ENCODE measurements around the gene ANTXR1. TPM values are rescaled to one million over a fixed set of nuclear protein-coding genes. Genes with fewer than 3 reads are reported as not detected.
"Not testable (repeated sequence)": the region's sequence is repeated elsewhere in the genome, so short reads cannot be mapped to it uniquely, and the experiment has no call there.

Gene ANTXR1
- total RNA-seq, 1 experiment from 2014 or later, result 12.4 TPM

DNA sequence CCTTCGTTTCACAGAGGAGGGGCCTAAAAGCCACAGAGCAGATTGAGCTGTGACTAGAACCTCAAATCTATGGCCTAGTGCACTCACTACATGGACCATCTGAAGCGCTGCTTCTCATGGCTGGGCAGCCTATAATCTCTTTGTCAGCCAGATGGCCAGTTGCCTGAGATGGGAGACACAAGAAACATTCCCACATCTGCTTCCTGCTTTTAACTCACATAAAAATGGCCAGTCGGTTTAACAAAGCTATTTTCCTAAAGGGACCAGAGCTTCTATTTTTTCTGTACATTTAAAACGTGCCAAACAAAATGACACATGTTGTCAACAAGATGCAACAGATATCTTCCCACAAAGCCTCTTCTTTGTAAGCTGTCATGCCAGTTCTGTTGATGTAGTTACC is 200.2 kb downstream of the ANTXR1 start:
- no peaks in the 10 kb centered on the region for H3K27me3 ChIP-seq (ENCODE audit: control insufficient read depth, insufficient read depth, low read length)
- DNase-seq, result no peak
- H3K36me3 ChIP-seq (replicated peaks; ENCODE audit: control insufficient read depth, insufficient read depth, low read length), result no peaks in the 10 kb centered on the region
- no peak overlapping the region for H3K4me3 ChIP-seq (ENCODE audit: insufficient read depth, low read depth, low read length)

GRCh38 chr2:69213782-69214181 is 200.8 kb downstream of the ANTXR1 start:
- H3K27me3 ChIP-seq (ENCODE audit: control insufficient read depth, insufficient read depth, low read length), result no peaks in the 10 kb centered on the region
- H3K4me3 ChIP-seq (ENCODE audit: insufficient read depth, low read depth, low read length), result no peak overlapping the region
- no peaks in the 10 kb centered on the region for H3K36me3 ChIP-seq (replicated peaks; ENCODE audit: control insufficient read depth, insufficient read depth, low read length)
- no peak for DNase-seq

GRCh38 chr2:69214898-69215297 is 201.9 kb downstream of the ANTXR1 start:
- H3K4me3 ChIP-seq (ENCODE audit: insufficient read depth, low read depth, low read length), result no peak overlapping the region
- no peaks in the 10 kb centered on the region for H3K27me3 ChIP-seq (ENCODE audit: control insufficient read depth, insufficient read depth, low read length)
- no peaks in the 10 kb centered on the region for H3K36me3 ChIP-seq (replicated peaks; ENCODE audit: control insufficient read depth, insufficient read depth, low read length)
- no peak for DNase-seq

GRCh38 chr2:69216535-69217332 is 203.8 kb downstream of the ANTXR1 start:
- no peak for DNase-seq
- H3K27me3 ChIP-seq (ENCODE audit: control insufficient read depth, insufficient read depth, low read length), result no peaks in the 10 kb centered on the region
- H3K36me3 ChIP-seq (replicated peaks; ENCODE audit: control insufficient read depth, insufficient read depth, low read length), result no peaks in the 10 kb centered on the region
- H3K4me3 ChIP-seq (ENCODE audit: insufficient read depth, low read depth, low read length), result no peak overlapping the region

DNA sequence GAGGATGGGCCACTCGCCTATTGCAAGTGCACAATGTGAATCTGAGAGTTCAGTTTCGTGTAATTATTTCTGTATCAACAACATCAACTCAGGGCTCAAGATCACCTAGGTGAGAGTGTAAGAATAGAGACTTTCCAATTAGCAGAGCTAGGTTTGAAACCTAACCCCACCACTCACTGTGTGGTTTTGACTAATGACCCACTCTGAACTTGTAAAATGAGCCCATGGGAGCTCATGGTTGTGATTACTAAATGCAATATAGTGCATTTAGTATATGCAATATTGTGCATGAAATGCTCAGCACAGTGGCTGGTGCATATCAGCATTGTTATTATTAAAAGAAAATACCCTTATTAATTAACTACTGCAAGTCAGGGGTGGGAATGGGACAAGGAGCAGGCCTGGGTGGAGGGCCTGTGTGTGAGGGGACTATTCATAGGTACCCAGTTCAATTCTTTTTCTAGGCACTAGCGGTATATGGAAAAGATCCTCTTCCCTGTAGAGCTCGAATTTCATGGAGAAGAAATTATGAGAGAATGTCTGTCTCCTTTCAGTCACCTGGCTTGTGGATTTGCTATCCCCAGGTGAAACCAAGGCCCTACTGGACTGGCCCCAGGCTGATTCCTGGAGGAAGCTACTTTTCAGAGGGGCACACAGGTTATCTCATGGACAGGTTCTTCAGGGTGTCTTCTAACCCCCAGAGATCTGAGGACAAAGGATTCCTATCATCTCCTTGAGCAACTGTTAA is 204.5 kb downstream of the ANTXR1 start:
- Histone ChIP-seq H3K4me3 (ENCODE audit: insufficient read depth, low read depth, low read length) (no peak overlapping the region), H3K36me3 (replicated peaks; ENCODE audit: control insufficient read depth, insufficient read depth, low read length) (no peaks in the 10 kb centered on the region), H3K27me3 (ENCODE audit: control insufficient read depth, insufficient read depth, low read length) (no peaks in the 10 kb centered on the region)
- DNase-seq, result no peak

DNA sequence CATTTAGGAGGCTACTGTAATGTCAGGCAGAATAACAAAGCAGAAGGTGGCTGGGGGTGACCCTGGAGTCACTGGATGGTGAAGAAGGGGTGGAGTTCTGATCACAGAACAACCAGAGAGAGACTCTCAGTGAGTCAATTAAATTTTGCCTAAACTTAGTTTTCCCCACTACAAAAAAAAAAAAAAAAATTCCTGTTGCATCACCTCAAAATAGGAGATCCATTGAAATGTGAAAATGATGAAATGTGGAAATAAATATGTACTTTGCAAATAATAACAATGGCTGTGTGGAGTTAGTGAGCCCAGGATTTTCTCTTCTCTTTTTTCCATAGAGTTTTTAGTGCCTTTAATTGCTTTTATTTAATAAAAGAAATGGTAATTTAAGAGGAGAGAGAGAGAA is 208.5 kb downstream of the ANTXR1 start:
- no peak overlapping the region for H3K4me3 ChIP-seq (ENCODE audit: insufficient read depth, low read depth, low read length)
- no peak for DNase-seq
- H3K36me3 ChIP-seq (replicated peaks; ENCODE audit: control insufficient read depth, insufficient read depth, low read length), result no peaks in the 10 kb centered on the region
- H3K27me3 ChIP-seq (ENCODE audit: control insufficient read depth, insufficient read depth, low read length), result no peaks in the 10 kb centered on the region

GRCh38 chr2:69221960-69222751 is 209.2 kb downstream of the ANTXR1 start:
- Histone ChIP-seq H3K4me3 (ENCODE audit: insufficient read depth, low read depth, low read length) (no peak overlapping the region), H3K27me3 (ENCODE audit: control insufficient read depth, insufficient read depth, low read length) (no peaks in the 10 kb centered on the region), H3K36me3 (replicated peaks; ENCODE audit: control insufficient read depth, insufficient read depth, low read length) (no peaks in the 10 kb centered on the region)
- DNase-seq, result no peak

DNA sequence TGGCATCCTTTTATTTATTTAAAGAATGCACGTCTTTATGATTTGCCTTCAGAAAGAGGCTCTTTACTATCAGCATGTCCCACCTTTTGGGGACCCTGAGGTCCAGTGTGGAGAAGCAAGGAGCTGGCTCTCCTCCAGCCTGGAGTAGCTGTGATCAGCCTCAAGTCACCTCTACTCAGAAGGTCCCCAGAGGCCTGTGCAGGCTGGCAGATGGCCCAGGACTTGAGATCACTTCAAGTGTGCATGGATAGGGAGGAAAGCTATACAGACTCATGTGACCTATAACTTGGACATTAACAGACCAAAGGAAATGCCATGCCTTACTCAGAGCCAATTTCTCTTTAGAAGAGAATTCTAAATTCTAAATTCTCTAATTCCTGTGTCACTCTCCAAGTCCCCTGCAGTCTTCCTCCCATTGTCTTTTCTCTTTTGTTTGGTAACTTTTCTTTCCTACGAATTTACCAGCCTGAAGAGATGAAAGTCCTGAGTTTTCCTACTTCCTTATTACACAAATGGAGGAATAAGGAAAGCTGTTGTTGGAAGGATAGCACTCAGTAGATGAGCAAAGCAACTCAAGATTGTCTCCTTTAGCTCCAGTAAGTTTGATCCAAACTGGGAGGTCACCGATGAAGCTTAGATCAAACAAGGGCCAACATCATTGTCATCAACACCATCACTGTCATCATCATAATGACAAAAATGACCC is 210.1 kb downstream of the ANTXR1 start:
- Histone ChIP-seq H3K4me3 (ENCODE audit: insufficient read depth, low read depth, low read length) (no peak overlapping the region), H3K27me3 (ENCODE audit: control insufficient read depth, insufficient read depth, low read length) (no peaks in the 10 kb centered on the region), H3K36me3 (replicated peaks; ENCODE audit: control insufficient read depth, insufficient read depth, low read length) (no peaks in the 10 kb centered on the region)
- DNase-seq, result no peak

GRCh38 chr2:69223759-69224511 is 211.0 kb downstream of the ANTXR1 start:
- no peaks in the 10 kb centered on the region for H3K36me3 ChIP-seq (replicated peaks; ENCODE audit: control insufficient read depth, insufficient read depth, low read length)
- no peak for DNase-seq
- H3K27me3 ChIP-seq (ENCODE audit: control insufficient read depth, insufficient read depth, low read length), result no peaks in the 10 kb centered on the region

GRCh38 chr2:69224512-69224837 is 211.5 kb downstream of the ANTXR1 start:
- Histone ChIP-seq H3K36me3 (replicated peaks; ENCODE audit: control insufficient read depth, insufficient read depth, low read length) (no peaks in the 10 kb centered on the region), H3K27me3 (ENCODE audit: control insufficient read depth, insufficient read depth, low read length) (no peaks in the 10 kb centered on the region), H3K4me3 (ENCODE audit: insufficient read depth, low read depth, low read length) (no peak overlapping the region)
- no peak for DNase-seq

More at GRCh38 chr2:69223759-69224511, 211.0 kb downstream of the ANTXR1 start:
- no peak overlapping the region for H3K4me3 ChIP-seq (ENCODE audit: insufficient read depth, low read depth, low read length)

GRCh38 chr2:69225933-69226332 is 213.0 kb downstream of the ANTXR1 start:
- no peak for DNase-seq
- Histone ChIP-seq H3K27me3 (ENCODE audit: control insufficient read depth, insufficient read depth, low read length) (no peaks in the 10 kb centered on the region), H3K4me3 (ENCODE audit: insufficient read depth, low read depth, low read length) (no peak overlapping the region), H3K36me3 (replicated peaks; ENCODE audit: control insufficient read depth, insufficient read depth, low read length) (no peaks in the 10 kb centered on the region)

GRCh38 chr2:69226903-69227302 is 213.9 kb downstream of the ANTXR1 start:
- Histone ChIP-seq H3K4me3 (ENCODE audit: insufficient read depth, low read depth, low read length) (no peak overlapping the region), H3K27me3 (ENCODE audit: control insufficient read depth, insufficient read depth, low read length) (no peaks in the 10 kb centered on the region), H3K36me3 (replicated peaks; ENCODE audit: control insufficient read depth, insufficient read depth, low read length) (no peaks in the 10 kb centered on the region)
- DNase-seq, result no peak

GRCh38 chr2:69227716-69228115 is 214.7 kb downstream of the ANTXR1 start:
- Histone ChIP-seq H3K27me3 (ENCODE audit: control insufficient read depth, insufficient read depth, low read length) (no peaks in the 10 kb centered on the region), H3K4me3 (ENCODE audit: insufficient read depth, low read depth, low read length) (no peak overlapping the region), H3K36me3 (replicated peaks; ENCODE audit: control insufficient read depth, insufficient read depth, low read length) (no peaks in the 10 kb centered on the region)
- DNase-seq, result no peak

GRCh38 chr2:69230946-69231345 is 218.0 kb downstream of the ANTXR1 start:
- H3K27me3 ChIP-seq (ENCODE audit: control insufficient read depth, insufficient read depth, low read length); DNase-seq; H3K36me3 ChIP-seq (replicated peaks; ENCODE audit: control insufficient read depth, insufficient read depth, low read length); H3K4me3 ChIP-seq (ENCODE audit: insufficient read depth, low read depth, low read length): not testable (repeated sequence)

All from H7 (cell line).